Activated CD4-positive, alpha-beta T cell treated with anti-CD3 and anti-CD28 coated beads, Interleukin-2, amount 50 U/mL, for 4 hours (primary cell): ENCODE data around the gene SLC11A1.

Source experiments
- DNase-seq, 2 experiments: peaks; one replicate each; pipeline ENCODE4 v3.0.0-alpha.2; 2020

Gene SLC11A1

GRCh38 chr2:218438596-218438995 is 56.5 kb downstream of the SLC11A1 start:
- DNase-seq: no peak

GRCh38 chr2:218444692-218445357 is 62.8 kb downstream of the SLC11A1 start:
- no peak for DNase-seq

GRCh38 chr2:218445602-218446001 is 63.5 kb downstream of the SLC11A1 start:
- DNase-seq: no peak
